GM20000 (cell line): ENCODE data around the gene SLC17A9.

Experiments
- DNase-seq: peaks from one replicate; pipeline ENCODE4 v3.0.0; 2012; ENCODE audit warnings: low spot score
- TF ChIP-seq, protein P1 (sequence below): IDR thresholded peaks from 2 replicates; pipeline ENCODE4 v1.5.1; 2012; ENCODE audit warnings: mild to moderate bottlenecking, control low read depth; ENCODE audit errors: extremely low read depth, missing control alignments

SLC17A9 gene

DNA sequence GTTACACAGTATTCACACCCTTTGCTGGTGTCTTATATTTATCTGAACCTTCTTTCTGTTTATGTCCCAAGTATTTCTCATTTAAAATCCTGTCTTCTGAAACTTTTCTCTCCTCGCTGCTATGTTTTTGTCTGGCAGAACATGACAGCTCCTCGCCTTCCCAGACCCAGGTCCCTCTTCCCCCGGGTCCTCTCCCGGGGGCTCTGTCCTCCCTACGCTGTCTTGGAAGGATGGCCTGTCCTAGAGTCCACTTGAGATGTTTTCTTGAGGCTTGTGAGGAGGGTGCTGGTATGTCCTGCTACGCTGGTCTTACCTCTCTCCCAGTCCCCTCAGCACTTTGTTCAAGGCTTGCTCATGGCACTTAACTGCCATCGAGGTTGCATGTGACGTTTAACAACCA lies 8.3 kb upstream of the SLC17A9 start:
- TF ChIP-seq, protein P1, sequence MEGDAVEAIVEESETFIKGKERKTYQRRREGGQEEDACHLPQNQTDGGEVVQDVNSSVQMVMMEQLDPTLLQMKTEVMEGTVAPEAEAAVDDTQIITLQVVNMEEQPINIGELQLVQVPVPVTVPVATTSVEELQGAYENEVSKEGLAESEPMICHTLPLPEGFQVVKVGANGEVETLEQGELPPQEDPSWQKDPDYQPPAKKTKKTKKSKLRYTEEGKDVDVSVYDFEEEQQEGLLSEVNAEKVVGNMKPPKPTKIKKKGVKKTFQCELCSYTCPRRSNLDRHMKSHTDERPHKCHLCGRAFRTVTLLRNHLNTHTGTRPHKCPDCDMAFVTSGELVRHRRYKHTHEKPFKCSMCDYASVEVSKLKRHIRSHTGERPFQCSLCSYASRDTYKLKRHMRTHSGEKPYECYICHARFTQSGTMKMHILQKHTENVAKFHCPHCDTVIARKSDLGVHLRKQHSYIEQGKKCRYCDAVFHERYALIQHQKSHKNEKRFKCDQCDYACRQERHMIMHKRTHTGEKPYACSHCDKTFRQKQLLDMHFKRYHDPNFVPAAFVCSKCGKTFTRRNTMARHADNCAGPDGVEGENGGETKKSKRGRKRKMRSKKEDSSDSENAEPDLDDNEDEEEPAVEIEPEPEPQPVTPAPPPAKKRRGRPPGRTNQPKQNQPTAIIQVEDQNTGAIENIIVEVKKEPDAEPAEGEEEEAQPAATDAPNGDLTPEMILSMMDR: no peak
- DNase-seq: no peak

- no peak for DNase-seq
- TF ChIP-seq, protein P1: no peak
Observed at GRCh38 chr20:62944746-62945145, 7.8 kb upstream of the SLC17A9 start.

DNA sequence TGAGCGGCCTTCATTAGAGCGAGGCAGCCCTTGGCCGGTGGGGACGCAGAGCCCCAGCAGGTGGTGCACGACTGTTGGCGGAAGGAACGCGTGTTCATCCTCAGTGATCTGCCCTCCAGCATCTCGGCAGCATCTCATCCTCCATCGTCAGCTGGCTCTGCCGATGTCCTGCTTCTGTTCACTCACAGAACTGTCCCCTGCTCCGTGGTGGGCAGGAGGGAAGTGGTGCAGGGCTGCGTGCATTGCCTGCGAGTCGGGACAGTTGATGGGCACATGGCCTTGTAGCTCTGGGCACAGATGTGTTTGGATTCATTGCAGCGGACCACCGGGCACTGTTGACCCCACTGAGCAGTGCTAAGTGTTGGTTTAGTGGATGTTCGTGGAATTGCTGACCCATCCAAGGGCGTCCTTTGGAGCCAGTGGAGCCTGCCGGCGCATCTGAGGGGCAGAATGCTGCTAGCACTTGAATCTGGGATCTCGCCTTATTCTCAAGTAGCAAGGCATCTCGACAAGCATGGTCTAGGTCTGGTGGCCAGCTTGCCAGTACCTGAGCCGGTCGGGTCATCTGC lies 6.7 kb upstream of the SLC17A9 start:
- DNase-seq: no peak
- TF ChIP-seq, protein P1: no peak

DNA sequence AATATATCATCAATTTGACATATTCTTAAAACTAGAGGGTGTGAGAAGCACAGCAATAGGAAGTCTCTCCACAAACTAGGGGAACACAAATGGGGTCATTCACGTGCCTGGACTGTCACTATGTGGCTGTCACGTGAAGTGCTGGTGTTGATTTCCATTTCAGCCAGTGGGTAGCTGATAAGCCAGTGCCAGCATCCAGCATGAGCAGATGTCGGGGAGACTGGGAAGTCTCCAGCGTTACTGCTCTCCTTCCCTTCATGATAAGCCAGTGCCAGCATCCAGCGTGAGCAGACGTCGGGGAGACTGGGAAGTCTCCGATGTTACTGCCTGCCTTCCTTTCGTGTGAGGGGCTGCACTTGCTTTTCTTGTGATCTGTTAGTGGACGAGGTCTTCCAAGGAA lies 5.6 kb upstream of the SLC17A9 start:
- TF ChIP-seq, protein P1: no peak
- DNase-seq: no peak

GRCh38 chr20:62947532-62948300 lies 4.8 kb upstream of the SLC17A9 start:
- DNase-seq: no peak
- TF ChIP-seq, protein P1: no peak

DNA sequence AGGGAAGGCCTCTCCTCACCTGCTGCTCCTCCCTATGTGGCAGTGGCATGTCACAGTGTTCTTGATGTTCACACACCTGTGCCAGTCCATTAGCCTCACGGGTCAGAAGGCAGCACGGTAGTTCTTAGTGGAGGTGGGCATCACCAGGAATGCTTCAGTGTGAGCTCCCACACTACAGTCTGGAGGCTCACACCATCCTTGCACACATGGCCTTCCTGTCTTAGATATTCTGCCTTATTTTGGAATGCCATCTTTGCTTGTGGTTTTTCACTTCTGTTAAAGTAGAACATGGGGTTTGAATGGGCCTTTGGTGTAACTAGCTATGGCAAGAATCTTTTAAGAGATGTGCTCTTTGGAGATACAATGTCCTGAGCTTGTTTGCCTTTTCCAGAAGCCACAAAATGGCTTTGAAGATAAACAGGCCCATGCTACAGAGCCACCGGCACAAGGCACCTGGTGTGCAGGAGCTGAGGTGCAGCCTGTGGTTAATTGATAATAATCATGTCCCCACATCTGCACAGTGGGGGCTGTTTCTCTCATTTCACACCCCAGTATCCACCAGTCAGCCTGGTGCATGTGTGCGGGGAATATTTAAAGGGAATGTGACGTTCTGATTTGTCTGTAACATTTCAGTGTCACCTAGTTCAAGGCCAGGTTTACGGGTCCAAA lies 3.2 kb upstream of the SLC17A9 start:
- TF ChIP-seq, protein P1: no peak
- DNase-seq: no peak

GRCh38 chr20:62949962-62950361 lies 2.5 kb upstream of the SLC17A9 start:
- TF ChIP-seq, protein P1: no peak
- DNase-seq: no peak
